Renal cortex interstitium (tissue), 11 donors: ENCODE measurements around the gene ABLIM3. TPM values are rescaled to one million over a fixed set of nuclear protein-coding genes. Genes with fewer than 3 reads are reported as not detected.

Experiments
- DNase-seq, 11 donors: peaks; one replicate each; pipeline ENCODE4 v3.0.0-alpha.2; 2013; ENCODE audit warnings: low read depth in 9 of 11, low spot score in 4 of 11; ENCODE audit errors: extremely low read depth in 1 of 11
- polyA plus RNA-seq, 3 donors: library from polyadenylated mRNA; unstranded; fragments of 120-200 nt; gene quantifications; one replicate each; pipeline ENCODE4 v1.2.1, GENCODE V29; 2013; ENCODE audit not compliant: insufficient read length in 3 of 3

ABLIM3 gene
- polyA plus RNA-seq, 3 donors = 0.91 to 1.3 (median 1.3) TPM

GRCh38 chr5:149228618-149229297 is 87.5 kb downstream of the ABLIM3 start:
- DNase-seq = peak in 8 of 11 donors; percentile 11 to 41 (median 26)

- DNase-seq = no peak
These were observed 88.1 kb downstream of the ABLIM3 start for GRCh38 chr5:149229298-149229937.

GRCh38 chr5:149235841-149236240 is 94.5 kb downstream of the ABLIM3 start:
- DNase-seq = no peak

GRCh38 chr5:149237662-149238061 is 96.4 kb downstream of the ABLIM3 start:
- DNase-seq = no peak

- no peak for DNase-seq
These were observed 97.2 kb downstream of the ABLIM3 start for GRCh38 chr5:149238540-149238939.

GRCh38 chr5:149239917-149240316 is 98.6 kb downstream of the ABLIM3 start:
- no peak for DNase-seq

GRCh38 chr5:149240354-149240998 is 99.2 kb downstream of the ABLIM3 start:
- no peak for DNase-seq

- DNase-seq = no peak
These were observed 101.0 kb downstream of the ABLIM3 start for GRCh38 chr5:149242339-149242738.

- no peak for DNase-seq
These were observed 105.6 kb downstream of the ABLIM3 start for GRCh38 chr5:149246906-149247305.

- no peak for DNase-seq
These were observed 106.4 kb downstream of the ABLIM3 start for GRCh38 chr5:149247726-149248125.

- no peak for DNase-seq
These were observed 110.3 kb downstream of the ABLIM3 start for GRCh38 chr5:149251546-149251945.

- peak in 5 of 11 donors; percentile 24 to 47 (median 45) for DNase-seq
These were observed 113.2 kb downstream of the ABLIM3 start for GRCh38 chr5:149254506-149254905.

GRCh38 chr5:149256451-149256850 is 115.2 kb downstream of the ABLIM3 start:
- DNase-seq = no peak

GRCh38 chr5:149257131-149257530 is 115.8 kb downstream of the ABLIM3 start:
- no peak for DNase-seq

GRCh38 chr5:149257889-149258705 is 116.8 kb downstream of the ABLIM3 start:
- DNase-seq = no peak

- no peak for DNase-seq
These were observed 119.5 kb downstream of the ABLIM3 start for GRCh38 chr5:149260761-149261160.

GRCh38 chr5:149261246-149261645 is 120.0 kb downstream of the ABLIM3 start:
- DNase-seq = no peak

- no peak for DNase-seq
These were observed 121.0 kb downstream of the ABLIM3 start for GRCh38 chr5:149262315-149262714.

- no peak for DNase-seq
These were observed 123.3 kb downstream of the ABLIM3 start for GRCh38 chr5:149264439-149265067.
